Choroid plexus epithelial cell (primary cell): ENCODE measurements around the gene CRELD1.

Source experiments
- DNase-seq: peaks from one replicate; pipeline ENCODE4 v3.0.0-alpha.2; 2010; ENCODE audit warnings: low read depth
- H3K4me3 ChIP-seq: 2 replicates; pipeline ENCODE4 v1.5.1; 2011; ENCODE audit warnings: low read depth, mild to moderate bottlenecking, control low read depth, low read length, moderate library complexity
- CTCF ChIP-seq: conservative IDR thresholded peaks from 2 replicates; pipeline ENCODE4 v1.5.1; 2011; ENCODE audit warnings: low read depth, mild to moderate bottlenecking, control low read depth, inconsistent platforms, low read length, moderate library complexity

The CRELD1 gene

GRCh38 chr3:9945358-9945757 lies 11.7 kb downstream of the CRELD1 start:
- H3K4me3 ChIP-seq, result no peak overlapping the region
- TF ChIP-seq CTCF, result no peak
- DNase-seq, result no peak

DNA sequence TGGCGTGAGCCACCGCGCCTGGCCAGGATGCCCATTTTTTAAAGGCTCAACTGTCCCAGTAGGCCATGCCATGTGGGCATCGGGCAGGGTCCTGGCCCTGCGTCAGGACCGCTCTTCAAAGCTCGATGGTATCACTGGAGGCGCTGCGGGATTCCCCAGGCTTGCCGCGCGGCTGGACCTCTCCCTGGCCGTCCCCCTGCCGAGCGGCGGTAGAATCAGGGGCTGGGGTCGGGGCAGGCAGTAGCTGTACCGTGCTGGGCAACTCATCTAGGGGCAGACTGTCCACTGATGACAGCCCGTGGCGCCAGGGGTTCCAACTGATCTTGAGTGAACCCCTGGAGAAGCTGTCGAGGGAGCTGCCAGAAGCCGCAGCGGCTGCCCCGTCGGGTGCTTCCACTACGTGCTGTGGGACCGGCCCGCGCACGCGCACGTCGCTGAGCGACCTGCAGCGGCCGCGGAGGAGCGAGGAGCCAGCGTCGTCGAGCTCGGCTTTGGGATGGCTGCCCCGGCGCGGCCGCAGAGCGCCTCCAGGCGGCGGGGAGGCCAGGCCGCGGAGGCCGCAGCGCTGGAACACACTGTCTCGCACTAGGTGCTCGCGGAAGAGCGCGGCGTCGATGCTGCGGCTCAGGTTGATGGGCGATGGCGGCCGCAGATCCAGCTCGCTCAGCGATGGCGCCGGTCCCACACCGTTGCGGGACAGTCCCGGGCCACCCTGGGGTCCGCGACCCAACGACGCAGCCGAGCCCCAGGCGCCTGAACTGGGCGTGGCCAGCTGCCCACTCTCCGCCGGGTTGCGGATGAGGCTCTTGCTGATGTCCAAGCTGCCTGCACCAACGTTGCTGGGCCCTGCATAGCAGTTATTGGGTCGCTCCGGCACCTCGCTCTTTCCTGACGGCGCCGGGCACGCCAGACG lies 12.7 kb downstream of the CRELD1 start:
- peak; percentile 95 for DNase-seq
- H3K4me3 ChIP-seq, result peak overlapping the region; percentile 70
- peak; percentile 54 for TF ChIP-seq CTCF

DNA sequence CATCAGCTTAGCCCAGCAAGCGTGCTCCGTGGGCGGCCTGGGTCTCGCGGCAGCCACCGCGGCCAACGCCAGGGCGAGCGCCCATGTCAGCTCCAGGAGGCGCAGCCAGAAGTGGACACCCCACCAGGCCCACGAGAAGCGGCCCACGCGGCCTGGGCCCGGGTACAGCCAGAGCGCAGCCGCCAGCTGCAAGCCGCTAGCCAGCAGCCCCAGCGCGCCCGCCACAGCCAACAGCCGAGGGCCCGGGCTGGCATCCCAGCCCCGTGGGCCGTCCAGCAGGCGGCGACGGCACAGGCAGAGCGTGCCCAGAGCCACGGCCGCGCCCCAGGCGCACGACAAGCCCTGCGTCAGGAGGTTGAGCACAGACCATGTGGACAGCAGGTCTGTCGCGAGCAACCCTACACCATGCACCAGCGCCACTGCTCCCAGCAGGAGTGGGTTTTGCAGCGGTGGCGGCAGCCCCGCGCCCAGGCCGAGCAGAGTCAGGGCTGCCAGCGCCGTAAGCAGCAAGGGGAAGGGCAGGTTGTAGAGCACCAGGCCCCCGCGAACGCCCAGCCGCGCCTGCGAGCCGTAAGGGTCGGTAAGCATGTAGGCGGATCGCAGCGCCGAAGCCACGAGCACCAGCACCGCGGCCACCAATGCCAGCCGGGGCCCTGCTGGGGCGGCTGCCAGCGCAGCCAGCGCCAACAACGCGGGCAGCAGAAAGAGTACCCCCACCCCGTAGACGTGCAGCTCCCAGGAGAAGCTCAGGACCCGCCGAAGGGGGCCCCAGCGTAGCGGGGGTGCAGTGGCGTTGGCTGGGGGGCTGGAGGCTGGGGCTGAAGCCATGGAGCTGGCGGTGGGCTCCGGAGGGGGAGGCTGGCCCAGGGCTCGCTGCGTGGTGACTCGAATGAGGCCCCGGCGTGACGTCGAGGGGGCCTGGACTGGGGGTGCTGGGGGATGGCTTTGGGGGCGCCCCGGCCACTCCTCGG lies 13.7 kb downstream of the CRELD1 start:
- H3K4me3 ChIP-seq, result peak overlapping the region; percentile 70
- TF ChIP-seq CTCF, result peak; percentile 39
- peak; percentile 60 for DNase-seq

DNA sequence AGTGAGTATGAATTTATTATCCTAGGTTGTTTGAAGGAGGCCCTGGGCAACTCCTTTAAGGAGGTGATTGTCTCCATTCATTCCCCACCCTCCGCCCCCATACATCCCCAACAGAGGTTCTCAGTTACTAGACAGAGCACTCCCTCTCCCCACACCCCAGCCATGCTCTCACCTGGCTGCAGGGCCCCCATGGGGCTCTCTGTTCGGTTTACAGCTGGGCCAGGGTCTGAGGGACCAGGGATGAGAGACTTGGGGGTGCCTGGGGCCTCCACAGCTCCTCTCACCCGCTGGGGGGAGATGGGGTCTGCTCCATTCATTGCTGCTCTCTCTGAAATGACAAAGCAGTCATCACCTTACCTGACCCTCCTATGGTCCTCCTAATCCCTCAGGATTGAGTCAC lies 15.0 kb downstream of the CRELD1 start:
- no peak for TF ChIP-seq CTCF
- H3K4me3 ChIP-seq, result no peak overlapping the region
- DNase-seq, result no peak

DNA sequence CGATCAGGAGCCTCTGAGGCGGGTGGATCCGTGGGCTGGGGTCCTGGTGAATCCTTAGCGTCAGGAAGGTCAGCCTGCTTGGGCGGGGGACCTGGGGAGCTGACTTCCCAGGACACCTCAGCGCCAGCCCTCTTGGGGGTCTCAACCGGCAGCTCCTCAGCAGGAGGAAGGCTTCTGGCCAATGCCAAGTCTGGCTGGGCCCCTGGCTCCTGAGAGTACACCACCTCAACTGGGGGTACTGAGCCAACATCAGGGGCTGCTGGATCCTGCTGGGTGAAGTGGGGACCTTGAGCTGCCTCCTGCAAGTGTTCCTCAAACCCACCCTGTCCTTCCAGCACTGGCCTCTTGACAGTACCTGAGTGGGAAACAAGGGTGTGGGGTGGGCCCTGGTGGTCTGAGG lies 15.5 kb downstream of the CRELD1 start:
- no peak for DNase-seq
- no peak for TF ChIP-seq CTCF
- no peak overlapping the region for H3K4me3 ChIP-seq

- H3K4me3 ChIP-seq, result no peak overlapping the region
- no peak for DNase-seq
- TF ChIP-seq CTCF, result no peak
These were observed 16.0 kb downstream of the CRELD1 start for GRCh38 chr3:9949626-9950025.
